H1 (cell line): ENCODE measurements around the gene ALG14. TPM values are rescaled to one million over a fixed set of nuclear protein-coding genes. Genes with fewer than 3 reads are reported as not detected.

Experiments
- CTCF ChIA-PET: fragments of 300-600 bp; sonication (Branson Sonifier 250); formaldehyde crosslinking; loops from one replicate; lab custom pipeline; 2021; ENCODE audit not compliant: partially characterized antibody; lab: Charles Lee
- POLR2A ChIA-PET: fragments of 300-600 bp; sonication (Branson Sonifier 250); formaldehyde crosslinking; loops from one replicate; lab custom pipeline; 2021; ENCODE audit warnings: inconsistent platforms; ENCODE audit not compliant: partially characterized antibody; lab: Charles Lee
- DNase-seq, 2 experiments: peaks; one replicate each; pipeline versions ENCODE4 v3.0.0 to v3.0.0-alpha.2; 2010 to 2022; ENCODE audit warnings: low spot score in 2 of 2, low read depth in 1 of 2, mixed read lengths in 1 of 2
- FAIRE-seq: peaks from 2 replicates; lab custom pipeline; 2011; peaks lifted over from hg19 to GRCh38; lab: Jason Lieb, UNC
- H2AFZ ChIP-seq: 2 replicates; pipeline ENCODE4 v1.8.1; 2012; ENCODE audit warnings: low read length, inconsistent platforms
- H2AK5ac ChIP-seq: 2 replicates; pipeline ENCODE4 v1.6.1; 2013; ENCODE audit warnings: low read depth, low read length
- H2BK120ac ChIP-seq: replicated peaks from 2 replicates; pipeline ENCODE3; 2013; ENCODE audit warnings: low read depth, low read length, inconsistent platforms
- H2BK12ac ChIP-seq: 2 replicates; pipeline ENCODE4 v1.6.1; 2013; ENCODE audit warnings: low read depth, low read length
- H2BK15ac ChIP-seq: 2 replicates; pipeline ENCODE4 v1.6.1; 2013; ENCODE audit warnings: low read length
- H2BK20ac ChIP-seq: 2 replicates; pipeline ENCODE4 v1.6.1; 2013; ENCODE audit warnings: low read length
- H2BK5ac ChIP-seq: 2 replicates; pipeline ENCODE4 v1.6.1; 2013; ENCODE audit warnings: low read depth, low read length
- H3K14ac ChIP-seq: 2 replicates; pipeline ENCODE4 v1.6.1; 2013; ENCODE audit warnings: inconsistent platforms; ENCODE audit not compliant: insufficient read length
- H3K18ac ChIP-seq: 2 replicates; pipeline ENCODE4 v1.6.1; 2013; ENCODE audit warnings: low read length; ENCODE audit errors: extremely low read depth
- H3K23ac ChIP-seq: 2 replicates; pipeline ENCODE4 v1.6.1; 2013; ENCODE audit warnings: inconsistent platforms; ENCODE audit not compliant: insufficient read length
- H3K23me2 ChIP-seq: 2 replicates; pipeline ENCODE4 v1.6.1; 2013; ENCODE audit warnings: low read depth, low read length
- H3K27ac ChIP-seq: 2 replicates; pipeline ENCODE4 v1.6.1; 2011; ENCODE audit warnings: low read depth, low read length, inconsistent platforms
- H3K27me3 ChIP-seq, 4 experiments: replicated peaks in 1 of 4; 1 replicate in 1 of 4; 2 replicates in 3 of 4; pipeline versions ENCODE4 v1.6.1 to v1.8.1; 2011 to 2013; ENCODE audit warnings: low read length in 3 of 4, mild to moderate bottlenecking in 3 of 4, inconsistent platforms in 2 of 4, mixed read lengths in 2 of 4, moderate library complexity in 1 of 4; ENCODE audit not compliant: control insufficient read depth in 3 of 4, insufficient read depth in 3 of 4; ENCODE audit errors: extremely low read depth in 1 of 4
- H3K36me3 ChIP-seq, 4 experiments: 2 replicates each; pipeline versions ENCODE4 v1.6.1 to v1.8.1; 2011 to 2013; ENCODE audit warnings: mild to moderate bottlenecking in 4 of 4, low read length in 3 of 4, moderate library complexity in 2 of 4, control low read depth in 1 of 4, inconsistent platforms in 1 of 4; ENCODE audit not compliant: insufficient read depth in 4 of 4, control insufficient read depth in 2 of 4
- H3K4ac ChIP-seq: replicated peaks from 2 replicates; pipeline ENCODE3; 2013; ENCODE audit warnings: low read length, low read depth, mixed read lengths, inconsistent platforms; ENCODE audit not compliant: insufficient read length
- H3K4me1 ChIP-seq, 4 experiments: replicated peaks in 1 of 4; 1 replicate in 1 of 4; 2 replicates in 3 of 4; pipeline versions ENCODE4 v1.6.1 to v1.8.1; 2011 to 2013; ENCODE audit warnings: low read length in 3 of 4, inconsistent platforms in 2 of 4, mixed read lengths in 1 of 4; ENCODE audit not compliant: insufficient read depth in 4 of 4, control insufficient read depth in 3 of 4
- H3K4me2 ChIP-seq, 2 experiments: 2 replicates each; pipeline versions ENCODE4 v1.6.1 to v1.8.1; 2011 to 2013; ENCODE audit warnings: low read depth in 2 of 2, low read length in 2 of 2, control low read depth in 1 of 2, inconsistent platforms in 1 of 2, mild to moderate bottlenecking in 1 of 2; ENCODE audit not compliant: insufficient read depth in 1 of 2
- H3K4me3 ChIP-seq, 4 experiments: fragments of 200-600, 300-600 bp in 1 of 4; sonication (generic), shearing (Covaris generic), sonication (Bioruptor Twin) in 1 of 4; 2 replicates each; pipeline versions ENCODE4 v1.5.1 to v1.8.1; 2011 to 2016; ENCODE audit warnings: low read length in 4 of 4, low read depth in 3 of 4, control low read depth in 2 of 4, inconsistent platforms in 2 of 4, mild to moderate bottlenecking in 2 of 4, mixed read lengths in 1 of 4, moderate library complexity in 1 of 4; ENCODE audit not compliant: insufficient read depth in 2 of 4; ENCODE audit errors: extremely low read depth in 1 of 4
- H3K56ac ChIP-seq: replicated peaks from 2 replicates; pipeline ENCODE3; 2013; ENCODE audit warnings: low read depth, mild to moderate bottlenecking, mixed read lengths, low read length, inconsistent platforms; ENCODE audit not compliant: insufficient read length
- H3K79me1 ChIP-seq: 2 replicates; pipeline ENCODE4 v1.6.1; 2013; ENCODE audit warnings: low read depth, low read length, control low read depth
- H3K79me2 ChIP-seq, 2 experiments: 2 replicates each; pipeline versions ENCODE4 v1.6.1 to v1.8.1; 2012 to 2013; ENCODE audit warnings: low read length in 2 of 2, mild to moderate bottlenecking in 2 of 2, inconsistent platforms in 1 of 2; ENCODE audit not compliant: insufficient read depth in 2 of 2, control insufficient read depth in 1 of 2
- H3K9ac ChIP-seq, 4 experiments: replicated peaks in 1 of 4; 1 replicate in 1 of 4; 2 replicates in 3 of 4; pipeline versions ENCODE4 v1.6.1 to v1.8.1; 2011 to 2013; ENCODE audit warnings: low read depth in 3 of 4, low read length in 3 of 4, control low read depth in 2 of 4, mild to moderate bottlenecking in 2 of 4, moderate library complexity in 2 of 4, inconsistent platforms in 1 of 4; ENCODE audit errors: extremely low read depth in 1 of 4
- H3K9me3 ChIP-seq, 2 experiments: 2 replicates each; pipeline versions ENCODE4 v1.6.1 to v1.8.1; 2012 to 2013; ENCODE audit warnings: mild to moderate bottlenecking in 2 of 2, moderate library complexity in 2 of 2, control low read depth in 1 of 2, inconsistent platforms in 1 of 2, low read depth in 1 of 2, low read length in 1 of 2, mixed read lengths in 1 of 2; ENCODE audit not compliant: insufficient read depth in 2 of 2
- H4K20me1 ChIP-seq, 2 experiments: replicated peaks in 1 of 2; 2 replicates each; pipeline versions ENCODE3 to v1.8.1; 2011 to 2013; ENCODE audit warnings: inconsistent platforms in 2 of 2, low read length in 2 of 2, mild to moderate bottlenecking in 1 of 2; ENCODE audit not compliant: insufficient read depth in 2 of 2, control insufficient read depth in 1 of 2
- H4K5ac ChIP-seq: 2 replicates; pipeline ENCODE4 v1.6.1; 2013; ENCODE audit warnings: low read length, low read depth, mixed read lengths, inconsistent platforms; ENCODE audit not compliant: insufficient read length
- H4K8ac ChIP-seq: 2 replicates; pipeline ENCODE4 v1.8.0; 2013; ENCODE audit warnings: mild to moderate bottlenecking, moderate library complexity, low read length, inconsistent platforms; ENCODE audit not compliant: insufficient read depth; ENCODE audit errors: extremely low read depth
- H4K91ac ChIP-seq: replicated peaks from 2 replicates; pipeline ENCODE3; 2013; ENCODE audit warnings: low read length, mixed read lengths, inconsistent platforms; ENCODE audit not compliant: insufficient read length
- BCL11A ChIP-seq, 2 experiments: IDR thresholded peaks; one replicate each; pipeline ENCODE4 v1.6.1; 2011; ENCODE audit warnings: low read depth in 2 of 2, low read length in 2 of 2, mild to moderate bottlenecking in 2 of 2
- RAD21 ChIP-seq, 2 experiments: IDR thresholded peaks in 1 of 2; conservative IDR thresholded peaks in 1 of 2; 2 replicates each; pipeline ENCODE4 v1.6.1; 2011; ENCODE audit warnings: low read depth in 2 of 2, low read length in 2 of 2, improper control_type of control experiment in 1 of 2, inconsistent platforms in 1 of 2, mild to moderate bottlenecking in 1 of 2, moderate library complexity in 1 of 2
- WGBS, 2 experiments: shearing (Covaris generic) in 1 of 2; methylation state at CpG; one replicate each; pipeline versions ENCODE4 v1.1.6 to v1.1.7; 2013 to 2015; ENCODE audit warnings: low lambda C conversion rate in 2 of 2, mixed read lengths in 2 of 2, inconsistent platforms in 1 of 2, low coverage in 1 of 2, missing lambda C conversion rate in 1 of 2; ENCODE audit not compliant: insufficient replicate concordance in 2 of 2, insufficient coverage in 1 of 2, insufficient read length in 1 of 2; ENCODE audit errors: extremely low coverage in 1 of 2, missing lambda C conversion rate in 1 of 2; 5-methylcytosine and 5-hydroxymethylcytosine counted together
- polyA plus RNA-seq, 7 experiments: library from polyadenylated mRNA; depleted of rRNA in 3 of 7; stranded (reverse) in 5 of 7; unstranded in 2 of 7; fragments of >200 nt in 5 of 7; fragments of 200-250 nt in 2 of 7; gene quantifications; 1 replicate in 5 of 7; 2 replicates in 1 of 7; 4 replicates in 1 of 7; pipeline versions ENCODE4 v1.2.1 to v1.2.3, GENCODE V29; 2011 to 2013; ENCODE audit warnings: missing spikeins in 2 of 7, mixed read lengths in 2 of 7
- total RNA-seq: library from RNA; stranded (reverse); fragmentation: NEBNext Ultra II Directional; extraction: Animal tissue kit (Norgen Biotek cat#: 25700); gene quantifications from 2 replicates; pipeline ENCODE4 v1.2.1, GENCODE V29; 2021
- TF ChIP-seq, protein P1 (sequence below), 3 experiments: IDR thresholded peaks; 1 replicate in 2 of 3; 2 replicates in 1 of 3; pipeline versions ENCODE4 v1.5.1 to v1.6.1; 2011; ENCODE audit warnings: low read length in 3 of 3, mild to moderate bottlenecking in 3 of 3, inconsistent platforms in 2 of 3, low read depth in 1 of 3, moderate library complexity in 1 of 3; ENCODE audit not compliant: insufficient read depth in 1 of 3; ENCODE audit errors: control extremely low read depth in 1 of 3

The ALG14 gene
- total and polyA plus RNA-seq, 2 of the 8 experiments (the other 6 are each of a cell fraction or from before 2014, with no cell fraction given) = 0.95 to 1.3 TPM

DNA sequence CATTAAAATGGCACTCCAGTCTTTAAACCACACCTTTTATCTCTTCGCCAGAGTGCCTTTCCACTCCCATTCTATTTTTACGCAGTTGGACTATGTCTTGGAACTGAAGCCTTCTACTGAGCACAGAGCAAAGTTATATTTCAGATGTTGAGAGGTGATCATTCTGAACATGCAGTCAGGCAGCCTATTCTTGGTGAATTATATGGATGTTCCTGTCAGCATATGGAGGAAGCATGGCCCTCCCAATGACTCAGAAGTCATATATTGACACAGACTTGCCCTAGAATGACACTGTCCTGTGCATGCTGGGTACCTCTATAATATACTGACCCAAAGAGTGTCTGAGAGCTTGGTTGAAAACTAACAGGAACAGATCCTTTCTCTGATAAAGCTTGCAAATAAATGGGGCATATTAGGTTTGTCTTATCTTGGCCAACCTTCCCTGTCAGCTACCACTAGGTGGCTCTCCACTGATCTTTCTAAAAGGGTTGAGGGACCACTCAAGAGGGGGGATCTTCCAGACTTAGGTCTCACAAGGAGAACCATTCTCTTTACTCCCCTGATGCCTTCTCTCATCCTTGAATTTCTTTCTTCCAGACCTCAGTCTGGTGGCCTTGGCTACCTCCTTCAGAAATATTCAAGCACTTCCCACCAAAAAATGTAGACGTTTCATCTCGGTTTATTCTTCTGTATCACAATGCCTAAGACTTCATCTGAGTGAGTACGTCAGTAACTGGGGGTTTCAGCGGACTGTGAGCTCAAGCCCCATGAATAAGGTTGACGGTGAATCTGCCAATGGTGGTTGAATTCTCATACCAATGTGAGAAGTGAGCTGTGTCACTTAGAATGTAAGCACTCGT is 11.8 kb upstream of the ALG14 start:
- DNase-seq (peak; percentile 17 to 53), FAIRE-seq (peak; percentile 24)
- CTCF ChIA-PET = interaction anchor here (0.6 to 3.3 kb wide), 36 partner anchors 9 to 264 kb away, joined by 3 to 35 read pairs (median 5); partner anchors contain the start of genes ALG14, RWDD3 and TLCD4
- no peak overlapping the region for H4K91ac ChIP-seq
- no peak overlapping the region for H2AK5ac ChIP-seq
- 0 out of 2 replicates have a peak overlapping the region, but pooled peaks have one; percentile 26 for H2BK20ac ChIP-seq
- POLR2A ChIA-PET = interaction anchor here (0.6 to 2.0 kb wide), 4 partner anchors 9 to 1644 kb away, joined by 3 to 6 read pairs (median 4); partner anchors contain the start of genes ALG14 and RWDD3
- H2AFZ ChIP-seq = no peak overlapping the region
- no peak overlapping the region for H2BK15ac ChIP-seq
- H3K23ac ChIP-seq = no peak overlapping the region
- no peak overlapping the region for H3K4me3 ChIP-seq
- H2BK12ac ChIP-seq = no peak overlapping the region; the same call in 1 of the 2 replicates
- H4K8ac ChIP-seq = no peak overlapping the region
- no peak overlapping the region for H4K5ac ChIP-seq
- TF ChIP-seq, protein P1, sequence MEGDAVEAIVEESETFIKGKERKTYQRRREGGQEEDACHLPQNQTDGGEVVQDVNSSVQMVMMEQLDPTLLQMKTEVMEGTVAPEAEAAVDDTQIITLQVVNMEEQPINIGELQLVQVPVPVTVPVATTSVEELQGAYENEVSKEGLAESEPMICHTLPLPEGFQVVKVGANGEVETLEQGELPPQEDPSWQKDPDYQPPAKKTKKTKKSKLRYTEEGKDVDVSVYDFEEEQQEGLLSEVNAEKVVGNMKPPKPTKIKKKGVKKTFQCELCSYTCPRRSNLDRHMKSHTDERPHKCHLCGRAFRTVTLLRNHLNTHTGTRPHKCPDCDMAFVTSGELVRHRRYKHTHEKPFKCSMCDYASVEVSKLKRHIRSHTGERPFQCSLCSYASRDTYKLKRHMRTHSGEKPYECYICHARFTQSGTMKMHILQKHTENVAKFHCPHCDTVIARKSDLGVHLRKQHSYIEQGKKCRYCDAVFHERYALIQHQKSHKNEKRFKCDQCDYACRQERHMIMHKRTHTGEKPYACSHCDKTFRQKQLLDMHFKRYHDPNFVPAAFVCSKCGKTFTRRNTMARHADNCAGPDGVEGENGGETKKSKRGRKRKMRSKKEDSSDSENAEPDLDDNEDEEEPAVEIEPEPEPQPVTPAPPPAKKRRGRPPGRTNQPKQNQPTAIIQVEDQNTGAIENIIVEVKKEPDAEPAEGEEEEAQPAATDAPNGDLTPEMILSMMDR (IDR thresholded peaks at IDR 0.05; ENCODE audit: control extremely low read depth in 1 of 3, insufficient read depth in 1 of 3, low read depth in 1 of 3, low read length in 3 of 3) = peak in 2 of 3 experiments; percentile 62 to 79; a peak in 3 of 4 replicates
- TF ChIP-seq BCL11A (IDR thresholded peaks at IDR 0.05; ENCODE audit: low read depth in 2 of 2, low read length in 2 of 2) = no peak
- peak; percentile 64 to 72 for TF ChIP-seq RAD21 (IDR thresholded peaks at IDR 0.05 in 1 of 2, conservative IDR thresholded peaks at IDR 0.05 in 1 of 2; ENCODE audit: low read depth in 2 of 2, low read length in 2 of 2)
- H3K56ac ChIP-seq = no peak overlapping the region
- no peaks in the 10 kb centered on the region for H4K20me1 ChIP-seq
- H3K4me1 ChIP-seq = peaks cover 3 to 13% (median 10%) of the 10 kb centered on the region in 4 experiments
- no peak overlapping the region for H3K27ac ChIP-seq
- H3K79me2 ChIP-seq = no peaks in the 10 kb centered on the region
- no peak overlapping the region for H3K4me2 ChIP-seq
- no peak overlapping the region for H2BK120ac ChIP-seq
- 68% methylated on average over 8 of the region's 8 CpGs; no CpG with 5 or more reads in 1 of the 2 experiments for WGBS, 2 experiments
- H3K79me1 ChIP-seq = no peaks in the 10 kb centered on the region
- no peaks in the 10 kb centered on the region for H3K9me3 ChIP-seq
- no peaks in the 10 kb centered on the region; the same call in 1 of the 2 replicates for H3K23me2 ChIP-seq
- no peaks in the 10 kb centered on the region for H3K27me3 ChIP-seq
- no peak overlapping the region for H2BK5ac ChIP-seq
- no peak overlapping the region for H3K9ac ChIP-seq
- H3K36me3 ChIP-seq = no peaks in the 10 kb centered on the region
- no peak overlapping the region for H3K4ac ChIP-seq
- H3K18ac ChIP-seq = no peak overlapping the region
- H3K14ac ChIP-seq = no peak overlapping the region
